HL-60/S4 treated with phorbol 12-myristate 13-acetate at 8.2 ng/mL for 4 days and 3 days (cell line): ENCODE measurements around the gene AP1M1.

Source experiments
- in situ Hi-C: fragments of 300-500 bp; cut with MboI; formaldehyde crosslinking; loops from 2 replicates; pipeline ENCODE4 v1.15.0; 2022; ENCODE audit warnings: low sequenced_read_pairs

The AP1M1 gene

GRCh38 chr19:16228637-16229321, 31.1 kb downstream of the AP1M1 start:
- in situ Hi-C loops = no loop called here

DNA sequence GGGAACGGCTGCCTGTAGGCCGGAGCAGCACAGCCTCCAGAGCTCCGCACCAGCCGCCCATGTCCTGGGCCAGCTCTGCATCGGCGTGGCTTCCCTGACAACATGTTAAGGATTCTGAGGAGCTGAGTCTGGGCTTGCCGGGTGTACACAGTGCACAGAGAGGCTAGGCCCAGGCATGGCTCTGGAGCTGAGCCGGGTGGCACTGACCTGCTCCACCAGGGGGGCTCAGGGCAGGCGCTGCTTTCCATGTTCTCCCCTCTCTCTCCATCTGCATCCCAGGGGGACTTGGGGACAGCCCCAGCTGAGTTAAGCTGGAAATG, 31.6 kb downstream of the AP1M1 start:
- in situ Hi-C loops = no loop called here

- in situ Hi-C loops = no loop called here
These were observed 34.4 kb downstream of the AP1M1 start for GRCh38 chr19:16232127-16232526.

DNA sequence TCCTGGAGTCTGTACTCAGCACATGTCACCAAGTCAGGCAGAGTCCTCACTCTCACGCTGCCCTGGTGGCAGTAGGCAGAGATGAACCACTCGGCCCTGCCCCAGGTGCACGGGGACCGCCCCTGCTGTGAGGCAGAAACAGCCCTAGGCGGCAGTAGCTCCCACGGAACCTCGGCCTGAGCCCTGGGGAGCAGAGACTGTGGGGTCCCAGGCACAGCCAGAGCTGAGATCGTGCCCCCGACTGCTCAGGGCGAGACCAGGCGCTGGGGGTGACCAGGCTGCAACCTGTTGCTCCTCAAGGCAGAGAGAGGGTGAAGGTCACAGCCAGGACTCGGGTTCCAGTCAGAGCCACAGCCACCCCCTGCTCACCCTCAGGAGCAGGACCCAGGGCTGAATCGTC, 34.9 kb downstream of the AP1M1 start:
- in situ Hi-C loops = no loop called here

- in situ Hi-C loops = no loop called here
These were observed 35.5 kb downstream of the AP1M1 start for GRCh38 chr19:16233081-16233776.

- in situ Hi-C loops = no loop called here
These were observed 36.3 kb downstream of the AP1M1 start for GRCh38 chr19:16233836-16234551.

GRCh38 chr19:16234552-16235445, 37.1 kb downstream of the AP1M1 start:
- in situ Hi-C loops = no loop called here

- in situ Hi-C loops = no loop called here
These were observed 38.3 kb downstream of the AP1M1 start for GRCh38 chr19:16235811-16236652.

DNA sequence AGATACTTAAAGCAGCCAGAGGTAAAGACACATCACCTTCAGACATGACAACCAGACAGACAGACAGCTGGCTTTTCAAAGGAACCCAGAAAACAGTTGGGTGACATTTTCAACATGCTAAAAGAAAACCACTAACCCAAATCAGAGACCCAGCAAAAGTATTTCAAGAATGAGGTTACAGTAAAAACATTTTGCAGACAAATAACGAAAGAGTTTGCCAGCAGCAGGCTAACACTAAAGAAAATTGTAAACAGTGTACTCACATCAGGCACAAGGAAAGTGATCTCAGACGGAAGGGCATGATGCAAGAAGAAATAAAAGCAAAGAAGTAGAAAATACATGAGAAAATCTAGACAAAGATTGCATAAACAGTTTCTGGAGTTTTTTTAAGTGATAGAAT, 46.4 kb downstream of the AP1M1 start:
- in situ Hi-C loops = no loop called here

- in situ Hi-C loops = loop anchor here (5.0 kb wide), 1 partner anchor 135 kb away; no protein-coding TSS in a partner anchor
These were observed 49.9 kb downstream of the AP1M1 start for GRCh38 chr19:16247353-16248182.

DNA sequence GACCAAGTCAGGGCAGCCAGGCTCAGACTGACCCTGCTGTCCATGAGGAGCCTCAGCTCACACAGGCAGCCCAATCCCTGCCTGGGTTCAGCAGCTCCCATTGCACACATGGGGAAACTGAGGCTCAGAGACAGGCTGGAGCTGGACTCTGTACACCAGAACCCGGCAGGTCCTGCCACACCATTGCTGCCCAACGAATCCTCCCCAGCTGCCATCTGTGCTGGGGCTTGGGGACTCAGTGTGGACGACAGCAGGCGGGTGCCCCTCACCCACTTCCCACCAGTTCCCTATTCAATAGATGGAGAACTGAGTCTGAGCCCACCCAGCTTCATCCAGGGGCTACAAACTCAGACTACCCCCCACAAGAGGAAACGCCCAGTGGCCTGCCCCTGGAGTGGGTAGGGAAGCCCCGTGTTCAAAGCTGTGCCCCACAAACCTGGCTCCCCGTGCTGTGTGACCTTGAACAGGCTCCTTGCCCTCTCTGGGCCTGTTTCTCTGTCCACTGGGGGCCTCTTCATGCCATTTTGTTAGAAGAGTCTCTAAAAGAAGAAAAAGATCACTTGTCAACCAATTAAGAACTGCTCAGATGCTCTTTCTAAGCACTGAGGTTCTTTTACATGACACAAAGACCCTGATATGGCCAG, 50.8 kb downstream of the AP1M1 start:
- in situ Hi-C loops = loop anchor here (5.0 kb wide), 1 partner anchor 134 kb away; no protein-coding TSS in a partner anchor

GRCh38 chr19:16249826-16250404, 52.2 kb downstream of the AP1M1 start:
- in situ Hi-C loops = loop anchor here (5.0 kb wide), 1 partner anchor 132 kb away; no protein-coding TSS in a partner anchor

DNA sequence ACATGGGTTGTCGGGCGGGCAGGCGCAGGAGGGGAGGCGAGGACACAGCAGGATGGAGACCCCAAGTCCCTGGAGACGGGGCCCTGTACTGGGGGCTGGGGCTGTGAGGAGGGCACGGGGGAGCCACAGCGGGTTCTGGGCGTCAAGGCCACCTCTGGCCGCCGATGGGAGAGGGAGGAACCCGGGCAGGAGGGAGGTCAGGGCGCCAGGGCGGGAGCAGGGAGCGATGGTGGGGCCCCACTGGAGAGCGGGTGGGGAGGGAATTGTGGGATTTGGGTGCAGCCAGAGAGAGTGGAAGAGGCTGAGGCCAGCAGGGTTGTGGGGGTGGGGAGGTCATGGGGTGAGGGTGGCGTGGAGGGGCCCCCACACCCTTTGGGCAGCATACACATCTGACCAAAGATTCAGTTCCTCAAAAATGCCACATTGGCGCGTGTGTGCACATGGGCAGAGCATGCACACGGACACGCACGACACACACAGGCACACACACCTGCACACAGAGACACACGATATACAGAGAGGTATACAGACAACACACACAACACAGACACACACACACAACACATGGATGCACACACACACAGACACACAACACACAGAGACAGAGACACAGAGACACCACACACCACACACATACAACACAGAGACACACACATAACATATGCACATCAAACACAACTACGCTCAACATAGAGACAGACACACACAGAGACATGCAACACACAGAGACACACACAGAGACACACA, 54.9 kb downstream of the AP1M1 start:
- in situ Hi-C loops = no loop called here

- in situ Hi-C loops = no loop called here
These were observed 57.2 kb downstream of the AP1M1 start for GRCh38 chr19:16254851-16255408.

DNA sequence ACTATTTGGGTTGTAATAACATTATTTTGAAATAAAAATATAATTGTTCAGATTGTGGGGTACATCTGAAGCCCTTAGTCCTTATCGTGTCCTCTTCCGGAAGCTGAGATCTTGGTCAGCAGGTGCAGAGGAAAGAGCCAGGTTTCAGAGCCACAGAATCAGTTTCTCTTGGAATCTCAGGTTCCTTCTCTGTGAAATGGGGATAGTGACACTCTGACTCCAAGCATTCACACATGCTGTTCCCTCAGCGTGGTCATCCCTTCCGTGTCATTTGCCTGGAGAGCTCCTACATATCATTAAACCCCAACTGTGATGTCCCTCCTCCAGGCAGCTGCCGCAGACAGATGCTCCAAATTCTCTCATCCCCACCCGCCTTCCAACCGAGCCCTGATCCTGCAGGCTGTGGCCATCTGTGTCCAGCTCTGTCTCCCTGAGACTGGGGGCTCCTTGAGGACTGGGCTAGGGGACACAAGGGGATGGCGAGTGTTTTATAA, 59.8 kb downstream of the AP1M1 start:
- in situ Hi-C loops = no loop called here

DNA sequence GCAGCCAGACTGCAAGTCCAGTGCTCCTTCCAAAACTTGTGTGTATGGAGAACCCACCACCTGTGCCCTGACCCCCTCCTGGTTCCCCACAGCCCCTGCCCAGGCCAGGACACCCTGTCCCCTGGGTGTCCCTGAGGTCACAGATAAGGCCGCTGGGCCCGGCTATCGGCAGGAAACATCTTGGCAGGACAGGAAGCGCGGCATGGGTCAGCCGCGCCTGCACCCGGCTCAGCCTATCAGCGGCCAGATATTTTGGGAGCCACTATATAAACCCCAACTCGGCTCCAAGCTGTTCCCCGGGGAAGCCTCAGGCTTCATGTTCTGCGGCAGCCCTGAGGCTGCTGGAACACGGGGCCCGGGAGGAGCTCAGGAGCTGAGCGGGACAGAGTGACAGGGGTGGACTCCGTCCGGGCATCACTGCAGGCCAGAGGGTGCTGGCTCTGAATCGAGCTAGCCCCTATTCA, 60.8 kb downstream of the AP1M1 start:
- in situ Hi-C loops = no loop called here
